ENCODE results near the gene KATNB1.
"Not testable (repeated sequence)": the region's sequence is repeated elsewhere in the genome, so short reads cannot be mapped to it uniquely, and the experiment has no call there.

The KATNB1 gene

GRCh38 chr16:57745768-57746167 lies 10.2 kb downstream of the KATNB1 start:
- no peak for DNase-seq

- not testable (repeated sequence) for DNase-seq
Observed at GRCh38 chr16:57746316-57746715, 10.7 kb downstream of the KATNB1 start.

- no peak for DNase-seq
Observed at GRCh38 chr16:57747091-57747490, 11.5 kb downstream of the KATNB1 start.

- DNase-seq, result no peak
Observed at GRCh38 chr16:57747496-57747895, 11.9 kb downstream of the KATNB1 start.

GRCh38 chr16:57747996-57748395 lies 12.4 kb downstream of the KATNB1 start:
- no peak for DNase-seq

- no peak for DNase-seq
Observed at GRCh38 chr16:57748596-57748995, 13.0 kb downstream of the KATNB1 start.

GRCh38 chr16:57749101-57749692 lies 13.6 kb downstream of the KATNB1 start:
- no peak for DNase-seq

GRCh38 chr16:57749856-57750452 lies 14.4 kb downstream of the KATNB1 start:
- DNase-seq, result no peak

- DNase-seq, result no peak
Observed at GRCh38 chr16:57750796-57751538, 15.4 kb downstream of the KATNB1 start.

GRCh38 chr16:57751539-57752202 lies 16.1 kb downstream of the KATNB1 start:
- no peak for DNase-seq

- DNase-seq, result no peak
Observed at GRCh38 chr16:57752203-57752580, 16.6 kb downstream of the KATNB1 start.

- no peak for DNase-seq
Observed at GRCh38 chr16:57752581-57753447, 17.2 kb downstream of the KATNB1 start.

GRCh38 chr16:57753448-57754353 lies 18.1 kb downstream of the KATNB1 start:
- DNase-seq, result no peak

GRCh38 chr16:57754354-57755060 lies 18.9 kb downstream of the KATNB1 start:
- no peak for DNase-seq

- DNase-seq, result no peak
Observed at GRCh38 chr16:57755061-57755684, 19.6 kb downstream of the KATNB1 start.

- no peak for DNase-seq
Observed at GRCh38 chr16:57755726-57756423, 20.3 kb downstream of the KATNB1 start.

- no peak for DNase-seq
Observed at GRCh38 chr16:57756424-57757325, 21.1 kb downstream of the KATNB1 start.

- DNase-seq, result peak; percentile 94
Observed at GRCh38 chr16:57757326-57757786, 21.8 kb downstream of the KATNB1 start.

- DNase-seq, result no peak
Observed at GRCh38 chr16:57757883-57758282, 22.3 kb downstream of the KATNB1 start.

Data from activated CD4-positive, alpha-beta T cell treated with anti-CD3 and anti-CD28 coated beads, Interleukin-2, Interleukin-6, amounts not matched to agents 100 ng/mL and 50 ng/mL, durations not matched to agents 16 hours and 8 hours (primary cell).